HG02798 (cell line): ENCODE results near the gene APOL3.
"Not testable (repeated sequence)": the region's sequence is repeated elsewhere in the genome, so short reads cannot be mapped to it uniquely, and the experiment has no call there.

Source experiments
- ATAC-seq: cut with Tn5 transposase; IDR thresholded peaks from one replicate; pipeline ENCODE4 v1.9.1; 2021; ENCODE audit warnings: mild to moderate bottlenecking; ENCODE audit not compliant: unreplicated experiment, poor library complexity

Gene APOL3, protein sequence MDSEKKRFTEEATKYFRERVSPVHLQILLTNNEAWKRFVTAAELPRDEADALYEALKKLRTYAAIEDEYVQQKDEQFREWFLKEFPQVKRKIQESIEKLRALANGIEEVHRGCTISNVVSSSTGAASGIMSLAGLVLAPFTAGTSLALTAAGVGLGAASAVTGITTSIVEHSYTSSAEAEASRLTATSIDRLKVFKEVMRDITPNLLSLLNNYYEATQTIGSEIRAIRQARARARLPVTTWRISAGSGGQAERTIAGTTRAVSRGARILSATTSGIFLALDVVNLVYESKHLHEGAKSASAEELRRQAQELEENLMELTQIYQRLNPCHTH

DNA sequence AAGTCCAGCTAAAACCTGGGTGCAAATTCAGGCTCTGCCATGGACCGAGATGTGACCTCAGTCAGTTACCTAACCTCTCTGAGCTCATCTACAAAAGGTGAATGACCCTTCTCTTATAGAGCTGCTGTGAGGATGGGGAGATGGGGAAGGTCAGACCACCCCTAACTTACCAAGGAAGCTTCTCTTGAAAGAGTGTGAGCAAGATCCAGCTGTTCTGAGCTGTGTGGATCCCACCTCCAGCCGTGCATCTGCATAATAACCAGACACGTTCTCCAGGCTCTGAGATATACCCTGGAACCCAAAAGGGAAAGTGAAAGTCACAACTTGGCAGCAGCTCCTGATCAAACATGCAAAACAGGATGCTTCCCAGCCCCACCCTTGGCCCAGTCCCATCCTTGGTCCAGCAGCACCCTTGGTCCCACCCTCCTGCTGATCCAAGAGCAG is at the start of gene APOL3:
APOL3 (minus strand) TSS at position 257 of the 444 bp plus-strand sequence. CDS start 11,700 bp downstream, outside the sequence.
- no peak for ATAC-seq

DNA sequence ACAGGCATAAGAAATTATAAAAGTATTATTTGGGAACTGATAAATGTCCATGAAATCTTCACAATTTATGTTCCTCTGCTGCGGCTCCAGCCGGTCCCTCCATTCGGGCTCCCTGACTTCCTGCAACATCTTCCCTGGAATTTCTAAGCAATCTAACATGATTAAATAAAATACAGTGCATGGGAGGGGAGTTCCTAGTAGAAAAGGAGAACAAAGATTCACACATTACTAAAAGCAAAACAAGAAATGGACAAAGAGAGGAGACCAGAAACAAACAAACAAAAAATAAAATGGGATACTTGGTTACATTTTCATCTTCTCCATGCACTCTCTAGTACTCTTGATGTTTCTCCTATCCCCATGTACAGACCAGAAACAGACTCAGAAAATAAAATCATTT is 49.7 kb upstream of the APOL3 start:
- no peak for ATAC-seq

DNA sequence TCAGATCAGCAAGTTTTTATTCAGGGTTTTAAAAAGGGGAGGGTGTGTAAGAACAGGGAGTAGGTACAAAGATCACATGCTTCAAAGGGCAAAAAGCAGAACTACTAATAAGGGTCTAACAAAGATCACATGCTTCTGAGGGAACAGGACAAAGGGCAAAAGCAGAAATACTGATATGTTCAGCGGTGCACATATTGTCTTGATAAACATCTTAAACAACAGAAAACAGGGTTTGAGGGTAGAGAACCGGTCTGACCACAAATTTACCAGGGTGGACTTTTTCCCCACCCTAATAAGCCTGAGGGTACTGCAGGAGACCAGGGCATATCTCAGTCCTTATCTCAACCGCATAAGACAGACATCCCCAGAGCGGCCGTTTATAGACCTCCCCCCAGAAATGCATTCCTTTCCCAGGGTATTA is 48.9 kb upstream of the APOL3 start:
- ATAC-seq, result not testable (repeated sequence)

DNA sequence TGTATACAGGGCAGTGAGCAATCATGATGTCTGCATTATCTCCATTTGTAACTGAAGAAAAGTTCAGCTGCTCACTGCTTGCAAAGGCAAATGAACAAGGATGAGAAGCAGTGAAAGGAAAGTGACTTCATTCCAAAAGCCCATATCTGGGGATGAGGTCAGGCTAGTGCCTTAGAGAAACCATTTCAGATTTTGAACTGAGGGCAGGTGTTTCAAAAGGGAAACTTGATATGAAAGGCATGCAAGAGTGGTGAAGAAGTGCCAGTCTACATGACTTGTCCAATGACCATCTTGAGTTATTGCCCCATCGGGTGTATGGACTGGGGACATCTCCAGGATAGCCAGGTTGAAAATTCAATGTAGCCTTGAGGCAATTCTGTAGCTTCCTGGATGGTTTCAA is 48.4 kb upstream of the APOL3 start:
- ATAC-seq, result no peak

DNA sequence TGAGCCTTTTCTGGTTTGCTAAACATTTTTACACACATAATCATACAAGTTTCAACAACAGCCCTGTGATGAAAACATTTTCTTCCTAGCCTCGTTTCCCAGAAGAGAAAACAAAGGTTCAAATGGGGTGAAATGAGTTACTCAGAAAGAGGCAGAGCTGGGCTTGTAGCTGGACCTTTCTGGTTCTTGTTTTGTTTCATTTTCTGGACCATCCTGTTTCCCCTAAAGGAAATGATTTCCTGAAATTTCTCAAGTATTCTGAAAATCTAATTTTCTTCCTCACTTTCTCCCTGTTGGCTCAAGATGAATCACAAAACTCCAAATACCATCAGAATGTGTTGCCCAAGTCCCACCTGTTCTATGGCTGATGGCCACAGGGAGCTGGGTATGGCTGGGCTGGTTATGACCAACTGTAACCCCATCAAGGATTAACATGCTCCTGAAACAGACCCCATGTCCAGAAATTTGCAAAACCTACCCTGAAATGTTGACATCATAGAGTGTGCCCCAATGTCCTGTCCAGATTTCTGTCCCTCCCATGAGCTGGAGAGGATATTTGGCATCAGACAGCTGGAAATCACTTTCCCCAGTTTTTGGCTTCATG is 47.7 kb upstream of the APOL3 start:
- no peak for ATAC-seq

DNA sequence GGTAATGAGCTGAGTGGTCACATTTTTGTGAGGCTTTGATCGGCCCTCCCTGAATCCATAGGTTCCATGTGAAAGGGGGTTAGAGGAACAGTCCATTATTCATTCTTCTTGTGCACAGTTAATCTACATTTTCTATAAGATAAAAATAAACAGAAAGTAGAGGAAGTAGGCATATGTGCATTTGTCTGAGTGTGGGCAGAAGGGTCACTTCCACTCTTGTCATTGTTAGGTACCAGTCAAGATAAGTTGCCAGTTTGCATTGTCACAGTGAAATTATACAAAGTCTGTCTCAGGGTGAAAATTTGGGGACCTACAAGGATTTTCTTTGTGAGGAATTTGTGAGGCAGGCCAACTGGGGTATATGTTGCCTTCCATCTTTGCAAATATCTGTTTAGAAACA is 45.7 kb upstream of the APOL3 start:
- ATAC-seq, result no peak

DNA sequence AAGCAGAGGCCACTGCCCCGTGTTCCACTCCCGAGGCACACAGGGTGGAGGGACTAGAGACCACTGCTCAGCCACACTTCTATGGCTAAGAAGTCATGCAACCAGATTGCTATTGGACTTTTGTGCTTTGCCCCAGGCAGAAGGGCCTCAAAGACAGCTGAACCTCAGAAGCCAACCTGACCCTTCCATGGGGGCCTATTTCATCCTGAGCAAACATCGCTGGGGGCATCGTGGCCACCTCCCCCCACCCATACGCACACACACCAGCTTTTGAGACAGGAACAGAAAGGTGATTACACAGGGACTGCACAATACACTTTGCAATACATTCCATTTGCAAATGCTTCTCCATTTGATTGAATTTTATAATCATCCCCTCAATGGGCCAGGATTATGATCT is 45.0 kb upstream of the APOL3 start:
- not testable (repeated sequence) for ATAC-seq

DNA sequence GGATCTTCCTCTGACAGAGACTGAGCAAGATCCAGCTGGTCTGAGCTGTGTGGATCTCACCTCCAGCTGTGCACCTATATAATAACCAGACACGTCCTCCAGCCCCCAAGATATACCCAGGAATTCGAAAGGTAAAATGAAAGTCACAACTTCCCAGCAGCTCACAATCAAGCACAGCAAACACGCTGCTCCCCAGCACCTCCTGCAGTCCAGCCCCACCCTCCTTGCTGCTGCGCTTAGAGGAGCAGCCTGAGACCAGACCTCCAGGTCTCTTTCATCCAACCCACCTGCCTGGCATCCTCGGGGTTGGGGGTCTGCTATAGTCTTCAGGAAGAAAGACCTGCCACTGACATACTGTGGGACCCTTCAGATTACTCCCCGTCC is 44.1 kb upstream of the APOL3 start:
- ATAC-seq, result no peak

DNA sequence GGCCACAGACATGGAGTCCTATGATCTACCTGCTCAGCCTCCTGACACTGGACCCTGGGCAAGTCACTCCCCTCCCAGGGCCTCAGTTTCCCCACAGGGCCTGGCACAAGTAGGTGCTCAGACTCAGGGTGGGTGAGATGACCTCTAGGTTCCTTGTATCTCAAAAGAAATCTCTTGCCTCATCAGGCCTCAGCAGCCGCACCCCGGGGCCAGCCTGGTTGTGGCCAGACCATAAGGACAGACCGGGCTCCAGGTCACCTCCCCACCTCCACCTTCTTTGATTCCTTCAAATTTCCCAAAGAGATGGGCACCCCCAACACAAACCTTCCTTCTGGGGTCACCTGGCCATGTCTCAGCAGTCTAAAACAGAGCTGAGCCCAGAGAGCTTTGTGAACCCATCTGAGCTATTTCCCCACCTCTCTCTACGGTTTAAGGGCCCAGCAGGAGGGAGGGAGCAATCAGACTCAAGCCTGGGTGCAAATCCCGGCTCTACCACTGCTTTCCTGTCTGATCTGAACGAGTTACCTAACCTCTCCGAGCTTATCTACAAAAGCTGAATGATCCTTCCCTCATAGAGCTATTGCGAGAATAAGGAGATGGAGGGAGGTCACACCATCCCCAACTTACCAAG is 43.6 kb upstream of the APOL3 start:
- ATAC-seq, result no peak

DNA sequence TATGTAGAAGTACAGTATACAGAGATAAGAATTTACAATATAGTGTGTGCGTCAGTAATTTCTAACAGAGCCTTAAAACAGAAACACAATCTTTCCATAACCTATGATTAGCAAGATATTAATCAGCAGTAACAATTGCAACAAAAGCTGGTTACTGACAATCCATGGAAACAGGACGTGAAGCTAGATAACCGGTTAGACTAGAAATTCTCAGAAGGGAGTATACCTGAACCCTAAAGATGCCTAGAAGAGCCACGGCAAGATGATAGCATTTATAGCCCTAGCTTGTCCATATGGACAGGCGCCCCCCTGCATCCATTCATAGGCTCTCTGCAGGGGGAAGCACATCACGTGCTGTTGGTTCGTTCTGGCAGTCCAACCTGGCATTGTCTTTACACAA is 42.9 kb upstream of the APOL3 start:
- ATAC-seq, result not testable (repeated sequence)

DNA sequence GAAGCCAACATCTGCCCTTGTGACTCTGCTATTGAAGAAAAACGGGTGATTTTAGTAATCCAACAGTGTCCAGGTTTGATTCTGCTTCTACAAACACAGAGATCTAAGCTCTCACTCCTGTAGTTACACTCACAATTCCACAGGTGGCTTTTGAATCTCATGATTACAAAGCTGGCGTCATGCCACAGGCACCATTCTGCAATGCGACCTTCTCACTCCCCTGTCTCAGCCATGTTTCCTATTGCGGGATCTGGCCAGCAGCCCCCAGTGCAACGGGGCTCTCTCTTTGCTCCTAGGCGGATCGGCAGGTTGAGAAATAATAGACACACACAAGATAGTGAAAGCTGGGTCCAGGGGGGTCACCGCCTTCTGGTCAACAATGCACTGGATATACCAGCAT is 42.4 kb upstream of the APOL3 start:
- not testable (repeated sequence) for ATAC-seq

DNA sequence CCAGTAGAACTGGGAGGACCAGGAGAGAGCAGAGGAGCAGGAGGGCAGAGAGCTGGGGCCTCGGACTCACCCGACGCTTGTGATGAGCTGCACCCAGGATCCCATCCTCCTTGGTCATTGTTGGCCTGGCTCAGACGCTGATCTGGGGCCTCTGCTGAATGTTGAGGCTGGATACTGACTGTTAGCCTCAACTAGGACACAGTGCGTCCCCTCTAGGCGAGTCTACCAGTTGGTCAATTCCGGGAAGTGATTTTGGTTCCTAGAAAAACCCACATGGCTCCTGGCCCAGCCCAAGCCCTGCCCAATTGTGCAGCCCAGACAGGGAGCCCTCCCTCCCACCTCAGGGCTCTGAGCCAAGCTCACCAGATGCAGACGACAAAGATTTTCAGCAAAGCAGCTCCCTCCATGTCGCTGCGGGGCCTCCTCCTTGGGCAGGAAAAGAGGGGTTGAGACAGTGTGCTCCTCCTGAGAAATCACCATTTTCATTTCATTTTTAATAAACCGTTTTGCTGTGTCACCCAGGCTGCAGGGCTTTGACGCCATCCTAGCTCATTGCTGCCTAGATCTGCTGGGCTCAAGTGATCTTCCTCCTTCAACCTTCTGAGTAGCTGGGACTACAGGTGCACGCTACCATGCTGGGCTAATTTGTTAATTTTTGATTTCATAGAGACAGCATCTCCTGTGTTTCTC is 41.2 kb upstream of the APOL3 start, which contains the start of gene APOL4:
APOL4 (minus strand) TSS at position 180 of the 690 bp plus-strand sequence; CDS start at position 105, 75 bp downstream.
- no peak for ATAC-seq

DNA sequence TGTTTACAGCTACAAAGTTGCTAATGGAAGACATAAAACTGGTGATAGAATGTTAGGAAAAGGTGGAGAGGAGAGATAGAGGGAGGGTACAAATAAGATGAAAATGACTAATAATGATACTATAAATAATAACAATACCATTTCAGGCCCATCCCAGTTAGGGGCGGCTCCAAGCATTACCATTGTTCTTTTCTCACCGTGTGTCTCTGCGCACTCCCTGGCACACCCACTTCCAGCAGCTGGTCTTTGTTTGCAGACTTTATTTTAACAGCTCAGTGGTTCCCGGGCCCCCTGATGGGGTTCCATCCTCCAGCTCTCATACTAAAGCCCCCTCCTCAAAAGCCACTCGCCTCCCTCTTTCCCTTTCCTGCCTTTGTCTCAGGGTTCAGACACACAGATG is 40.5 kb upstream of the APOL3 start:
- ATAC-seq, result not testable (repeated sequence)

DNA sequence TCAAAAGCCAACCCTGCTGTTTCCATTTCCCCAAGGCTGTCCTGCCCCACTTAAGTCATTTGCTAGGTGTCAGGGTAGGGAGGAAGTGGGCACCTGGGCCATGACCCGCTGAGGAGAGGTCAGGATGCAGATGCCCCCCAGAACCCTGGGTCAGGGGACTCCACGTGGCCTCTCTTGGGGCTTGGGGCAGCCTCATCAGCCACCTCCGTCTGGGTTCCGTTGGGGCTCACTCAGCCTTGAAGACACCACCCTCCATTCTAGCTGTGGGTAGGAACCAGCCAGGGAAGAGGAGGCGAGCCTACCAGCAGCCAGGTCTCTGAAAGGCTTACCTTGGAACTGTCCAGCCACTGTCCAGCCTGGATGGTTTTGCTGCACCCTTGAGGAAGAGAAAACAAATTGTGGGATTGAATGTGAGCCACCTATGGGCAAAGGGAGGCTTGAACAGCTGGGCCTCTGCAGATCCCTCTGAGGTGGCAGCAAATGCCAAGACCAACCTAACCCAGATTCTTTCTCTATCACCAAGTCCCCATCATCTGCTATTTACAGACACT is 38.5 kb upstream of the APOL3 start:
- no peak for ATAC-seq

DNA sequence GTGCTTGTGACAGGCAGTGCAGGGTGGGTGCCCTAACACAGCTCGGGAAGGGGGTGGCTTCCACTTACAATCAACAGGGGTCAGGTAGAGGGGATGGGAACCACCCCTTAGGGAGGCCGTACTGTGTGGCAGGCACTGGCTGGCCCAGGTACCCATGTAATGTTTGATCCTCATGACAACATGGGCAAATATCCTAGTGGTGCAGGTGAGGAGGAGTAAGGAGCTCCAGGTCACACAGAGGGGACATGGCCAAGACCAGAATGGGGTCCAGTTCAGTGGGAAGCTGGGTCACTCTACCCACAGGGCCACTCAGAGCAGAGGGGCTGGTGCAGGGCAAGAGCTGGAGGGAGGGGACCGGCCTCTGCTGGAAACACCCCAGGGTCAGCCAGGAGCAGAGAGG is 38.0 kb upstream of the APOL3 start:
- ATAC-seq, result no peak

DNA sequence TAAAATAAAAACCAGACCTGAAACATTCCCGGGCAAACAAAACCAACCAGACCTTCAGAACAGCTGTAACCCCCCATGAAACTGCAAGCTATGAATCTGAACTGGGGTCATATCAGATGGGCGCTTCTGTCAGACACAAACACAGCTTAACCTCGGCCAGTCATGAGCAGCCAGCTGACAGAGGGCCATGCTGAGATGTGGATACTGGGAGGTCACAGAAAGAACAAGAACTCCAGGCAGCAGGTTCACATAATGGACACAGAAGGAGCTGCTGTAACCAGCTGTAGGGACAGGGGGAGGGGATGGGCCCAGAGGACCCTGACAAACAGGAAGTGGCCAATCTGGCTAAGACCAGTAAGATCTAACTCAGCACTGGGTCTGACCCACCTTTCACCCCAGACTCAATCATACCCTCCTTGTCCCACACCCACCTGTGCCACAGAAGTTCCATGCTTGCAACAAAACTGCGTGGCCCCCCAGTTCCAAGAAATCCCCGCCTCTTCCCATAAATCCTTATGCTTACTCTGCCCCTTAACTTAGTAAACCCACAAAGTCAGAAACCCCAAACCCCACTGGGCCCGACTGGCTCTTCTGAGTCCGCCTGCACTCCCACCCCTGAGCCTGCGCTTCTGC is 37.1 kb upstream of the APOL3 start:
- ATAC-seq, result no peak

DNA sequence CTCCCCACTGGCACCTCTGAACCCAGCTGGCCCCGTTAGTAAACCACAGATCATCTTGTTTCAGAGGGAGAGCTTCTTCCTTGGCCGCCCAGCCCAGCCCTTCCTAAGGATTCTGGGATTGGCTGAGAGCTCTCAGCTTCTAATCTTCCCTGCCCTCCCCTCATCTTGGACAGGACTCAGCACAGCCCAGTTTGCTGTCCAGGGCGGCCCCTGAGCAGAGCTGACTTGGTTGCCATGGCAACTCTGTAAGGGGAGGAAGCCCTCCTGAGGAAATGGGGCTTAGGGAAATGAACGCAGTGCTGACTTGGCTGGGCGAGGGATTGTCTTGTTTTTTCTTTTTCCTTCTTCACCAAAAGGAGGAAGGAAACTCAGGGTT is 36.5 kb upstream of the APOL3 start:
- ATAC-seq, result no peak

DNA sequence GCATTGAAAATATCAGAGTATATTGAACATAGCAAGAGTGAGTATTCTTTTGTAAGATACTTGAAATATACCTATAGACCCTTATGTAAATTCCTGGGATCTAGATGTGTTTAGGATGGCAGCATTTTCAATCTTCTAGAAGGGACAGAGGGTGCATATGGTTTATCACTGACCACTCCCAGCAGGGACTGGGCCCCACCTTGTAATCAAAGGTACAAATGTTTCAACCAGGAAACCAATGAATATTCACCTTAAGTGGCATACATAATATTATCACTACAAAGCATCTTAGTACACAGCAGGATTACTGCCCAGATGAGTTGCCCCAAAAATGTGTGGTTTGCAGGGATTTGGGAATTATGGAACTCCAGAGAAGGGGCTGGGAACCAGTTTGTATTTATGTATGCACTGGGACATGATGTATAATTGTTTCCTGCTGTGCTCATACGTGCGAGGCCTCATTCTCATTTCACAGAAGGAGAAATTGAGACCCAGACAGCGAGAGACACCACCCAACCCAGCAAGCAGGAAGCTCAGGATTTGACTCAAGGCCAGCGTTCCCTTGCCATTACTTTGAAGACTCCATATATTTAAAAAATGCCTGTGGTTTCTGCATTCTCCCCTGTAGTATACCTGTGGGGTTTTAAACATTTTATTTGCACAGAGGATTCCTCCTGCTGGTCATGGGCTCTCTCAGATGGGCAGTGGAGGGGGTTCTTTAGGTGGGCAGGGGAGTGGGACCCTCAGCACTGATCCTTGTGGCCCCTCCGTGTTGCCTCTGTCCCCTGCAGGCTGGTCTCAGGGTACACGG is 35.9 kb upstream of the APOL3 start:
- no peak for ATAC-seq

DNA sequence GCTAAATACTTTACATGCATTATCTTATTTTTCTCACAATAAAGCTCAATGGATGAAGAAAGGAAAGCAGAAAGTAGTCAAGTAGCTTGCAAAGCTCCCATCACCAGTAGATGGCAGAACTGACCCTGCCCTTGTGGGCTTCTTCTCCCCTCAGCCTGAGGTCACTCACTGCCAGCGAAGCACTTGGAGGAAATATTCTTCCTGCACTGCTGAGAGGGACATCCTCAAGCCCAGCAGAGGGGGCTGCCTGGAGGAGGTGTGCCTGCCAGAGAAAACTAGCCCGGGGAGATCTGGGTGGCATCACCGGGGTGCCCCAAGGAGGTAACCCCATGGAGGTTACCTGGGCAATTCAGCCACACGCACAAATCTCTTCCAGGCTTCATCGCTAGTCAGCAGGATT is 34.4 kb upstream of the APOL3 start:
- no peak for ATAC-seq
